Keratinocyte (primary cell): ENCODE data around the gene SHC3. TPM values are rescaled to one million over a fixed set of nuclear protein-coding genes. Genes with fewer than 3 reads are reported as not detected.

Experiments used
- DNase-seq: peaks from one replicate; pipeline ENCODE4 v3.0.0-alpha.2; 2011; ENCODE audit warnings: low read depth, missing footprints, low spot score
- FAIRE-seq: peaks from 2 replicates; lab custom pipeline; 2011; peaks lifted over from hg19 to GRCh38; lab: Jason Lieb, UNC
- H2AFZ ChIP-seq: 2 replicates; pipeline ENCODE4 v1.6.0; 2012; ENCODE audit warnings: low read length, control low read depth, inconsistent platforms; ENCODE audit not compliant: control insufficient read depth
- H3K27ac ChIP-seq: 2 replicates; pipeline ENCODE4 v1.5.1; 2011; ENCODE audit warnings: low read length; ENCODE audit not compliant: control insufficient read depth, insufficient read depth
- H3K27me3 ChIP-seq: 3 replicates; pipeline ENCODE4 v1.6.0; 2011; ENCODE audit warnings: low read length; ENCODE audit not compliant: control insufficient read depth, insufficient read depth; ENCODE audit errors: extremely low read depth
- H3K36me3 ChIP-seq, 2 experiments: 2 replicates in 1 of 2; 3 replicates in 1 of 2; pipeline ENCODE4 v1.5.1; 2011; ENCODE audit warnings: low read length in 2 of 2, mild to moderate bottlenecking in 1 of 2; ENCODE audit not compliant: control insufficient read depth in 2 of 2, insufficient read depth in 2 of 2; ENCODE audit errors: extremely low read depth in 1 of 2
- H3K4me1 ChIP-seq: 3 replicates; pipeline ENCODE4 v1.5.1; 2011; ENCODE audit warnings: low read length; ENCODE audit not compliant: control insufficient read depth, insufficient read depth; ENCODE audit errors: extremely low read depth
- H3K4me2 ChIP-seq: 3 replicates; pipeline ENCODE4 v1.6.0; 2011; ENCODE audit warnings: low read depth, low read length; ENCODE audit not compliant: control insufficient read depth, insufficient read depth; ENCODE audit errors: extremely low read depth
- H3K4me3 ChIP-seq, 3 experiments: fragments of 200-600 bp in 1 of 3; sonication (generic) in 1 of 3; 2 replicates in 2 of 3; 3 replicates in 1 of 3; pipeline ENCODE4 v1.5.1; 2011 to 2016; ENCODE audit warnings: low read length in 3 of 3, mild to moderate bottlenecking in 3 of 3, control low read depth in 2 of 3, inconsistent platforms in 1 of 3, low read depth in 1 of 3, mixed read lengths in 1 of 3, mixed run types in 1 of 3, moderate library complexity in 1 of 3; ENCODE audit not compliant: control insufficient read depth in 2 of 3, insufficient read depth in 2 of 3; ENCODE audit errors: extremely low read depth in 1 of 3
- H3K79me2 ChIP-seq: 2 replicates; pipeline ENCODE4 v1.6.0; 2012; ENCODE audit warnings: low read length; ENCODE audit not compliant: control insufficient read depth, insufficient read depth
- H3K9ac ChIP-seq: 3 replicates; pipeline ENCODE4 v1.6.0; 2011; ENCODE audit warnings: low read length; ENCODE audit not compliant: control insufficient read depth, insufficient read depth; ENCODE audit errors: extremely low read depth
- H3K9me1 ChIP-seq: 3 replicates; pipeline ENCODE4 v1.6.0; 2011; ENCODE audit warnings: low read length; ENCODE audit not compliant: control insufficient read depth, insufficient read depth; ENCODE audit errors: extremely low read depth
- H3K9me3 ChIP-seq: 2 replicates; pipeline ENCODE4 v1.5.1; 2012; ENCODE audit warnings: low read depth, low read length; ENCODE audit not compliant: control insufficient read depth
- H4K20me1 ChIP-seq: 3 replicates; pipeline ENCODE4 v1.6.0; 2011; ENCODE audit warnings: low read length; ENCODE audit not compliant: control insufficient read depth, insufficient read depth; ENCODE audit errors: extremely low read depth
- EZH2 ChIP-seq: IDR thresholded peaks from one replicate; pipeline ENCODE4 v1.6.1; 2012; ENCODE audit warnings: inconsistent platforms, mild to moderate bottlenecking, low read length, moderate library complexity
- dilution Hi-C: fragments of 300-500 bp; cut with MboI; formaldehyde crosslinking; loops from one replicate; pipeline ENCODE4 v1.7.0; 2020; ENCODE audit warnings: low sequenced_read_pairs; ENCODE audit not compliant: extremely low pct_ligation_motif_present
- polyA plus RNA-seq, 5 experiments: library from polyadenylated mRNA; depleted of rRNA in 3 of 5; stranded (reverse) in 3 of 5; stranded (forward) in 1 of 5; unstranded in 1 of 5; fragments of >200 nt; gene quantifications; 1 replicate in 1 of 5; 2 replicates in 3 of 5; 3 replicates in 1 of 5; pipeline versions ENCODE4 v1.2.1 to v1.2.3, GENCODE V29; 2011 to 2012; ENCODE audit warnings: missing spikeins in 2 of 5, low read depth in 1 of 5, low replicate concordance in 1 of 5
- TF ChIP-seq, protein P1 (sequence below), 3 experiments: IDR thresholded peaks in 1 of 3; conservative IDR thresholded peaks in 1 of 3; optimal IDR thresholded peaks in 1 of 3; 2 replicates in 2 of 3; 3 replicates in 1 of 3; pipeline versions ENCODE3 to v1.5.1; 2011; ENCODE audit warnings: low read length in 3 of 3, mild to moderate bottlenecking in 3 of 3, moderate library complexity in 2 of 3, control low read depth in 1 of 3, inconsistent platforms in 1 of 3; ENCODE audit not compliant: insufficient read depth in 2 of 3; ENCODE audit errors: extremely low read depth in 1 of 3

SHC3 gene
- polyA plus RNA-seq, 1 donor (not counting 4 experiments of a cell fraction or from before 2014, with no cell fraction given), result 0.03 TPM

DNA sequence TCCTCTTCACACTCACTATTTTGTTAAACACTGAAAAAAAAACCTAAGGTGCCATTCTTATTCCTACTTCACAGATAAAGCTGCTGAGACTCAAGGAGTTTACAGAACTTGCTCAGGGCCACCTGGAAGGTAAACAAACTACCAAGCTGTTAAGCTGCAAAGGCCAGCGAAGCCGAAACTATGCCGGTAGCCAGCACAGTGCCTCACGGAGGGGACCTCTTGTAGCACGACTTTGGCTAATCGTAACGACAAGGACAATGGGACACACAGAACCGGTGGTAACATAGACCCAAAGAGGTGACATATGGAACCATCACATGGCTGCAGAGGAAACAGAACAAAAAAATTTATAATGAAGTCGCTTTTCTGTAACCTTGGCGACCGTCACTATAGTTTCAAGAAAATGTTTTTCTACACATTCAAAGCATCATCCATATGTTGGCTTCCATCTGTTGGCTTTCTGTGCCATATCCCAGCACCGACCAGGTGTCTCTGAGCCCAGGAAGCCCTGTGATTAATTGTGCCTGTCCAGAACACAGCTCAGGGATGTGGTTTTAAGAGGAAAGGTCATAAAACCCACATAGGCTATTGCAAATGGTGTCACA is 127.1 kb downstream of the SHC3 start:
- Histone ChIP-seq H3K36me3 (no peaks in the 10 kb centered on the region), H3K9me1 (no peaks in the 10 kb centered on the region), H3K9me3 (no peaks in the 10 kb centered on the region), H3K4me3 (no peak overlapping the region), H4K20me1 (no peaks in the 10 kb centered on the region), H3K4me1 (no peaks in the 10 kb centered on the region), H3K27ac (no peak overlapping the region), H3K79me2 (no peaks in the 10 kb centered on the region), H3K9ac (no peak overlapping the region), H2AFZ (no peak overlapping the region), H3K27me3 (no peaks in the 10 kb centered on the region), H3K4me2 (no peak overlapping the region)
- DNase-seq, result no peak
- TF ChIP-seq, protein P1, sequence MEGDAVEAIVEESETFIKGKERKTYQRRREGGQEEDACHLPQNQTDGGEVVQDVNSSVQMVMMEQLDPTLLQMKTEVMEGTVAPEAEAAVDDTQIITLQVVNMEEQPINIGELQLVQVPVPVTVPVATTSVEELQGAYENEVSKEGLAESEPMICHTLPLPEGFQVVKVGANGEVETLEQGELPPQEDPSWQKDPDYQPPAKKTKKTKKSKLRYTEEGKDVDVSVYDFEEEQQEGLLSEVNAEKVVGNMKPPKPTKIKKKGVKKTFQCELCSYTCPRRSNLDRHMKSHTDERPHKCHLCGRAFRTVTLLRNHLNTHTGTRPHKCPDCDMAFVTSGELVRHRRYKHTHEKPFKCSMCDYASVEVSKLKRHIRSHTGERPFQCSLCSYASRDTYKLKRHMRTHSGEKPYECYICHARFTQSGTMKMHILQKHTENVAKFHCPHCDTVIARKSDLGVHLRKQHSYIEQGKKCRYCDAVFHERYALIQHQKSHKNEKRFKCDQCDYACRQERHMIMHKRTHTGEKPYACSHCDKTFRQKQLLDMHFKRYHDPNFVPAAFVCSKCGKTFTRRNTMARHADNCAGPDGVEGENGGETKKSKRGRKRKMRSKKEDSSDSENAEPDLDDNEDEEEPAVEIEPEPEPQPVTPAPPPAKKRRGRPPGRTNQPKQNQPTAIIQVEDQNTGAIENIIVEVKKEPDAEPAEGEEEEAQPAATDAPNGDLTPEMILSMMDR (optimal IDR thresholded peaks at IDR 0.05 in 1 of 3, IDR thresholded peaks at IDR 0.05 in 1 of 3, conservative IDR thresholded peaks at IDR 0.05 in 1 of 3; ENCODE audit: extremely low read depth in 1 of 3, insufficient read depth in 2 of 3, low read length in 3 of 3), result no peak
- no peak for TF ChIP-seq EZH2
- no peak for FAIRE-seq
- dilution Hi-C loops, result no loop called here

DNA sequence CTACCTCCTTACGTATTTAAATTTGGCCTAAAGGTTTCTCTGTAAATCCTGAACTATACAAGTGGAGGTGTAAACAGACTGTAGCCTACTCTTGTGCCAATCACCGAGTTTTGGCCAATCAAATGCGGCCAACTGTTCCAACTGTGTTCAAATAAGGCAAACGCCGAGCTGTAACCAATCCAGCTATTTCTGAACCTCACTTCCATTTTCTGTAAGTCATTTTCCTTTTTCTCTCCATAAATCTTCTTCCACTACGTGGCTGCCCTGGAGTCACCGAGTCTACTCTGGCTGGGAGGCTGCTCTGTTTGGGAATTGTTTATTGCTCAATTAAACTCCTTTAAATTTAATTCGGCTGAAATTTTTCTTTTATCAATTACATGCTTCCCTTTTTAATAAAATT is 129.0 kb downstream of the SHC3 start:
- no peak for FAIRE-seq
- no peaks in the 10 kb centered on the region for H3K36me3 ChIP-seq
- H3K9ac ChIP-seq, result no peak overlapping the region
- H2AFZ ChIP-seq, result no peak overlapping the region
- no peaks in the 10 kb centered on the region for H3K9me3 ChIP-seq
- DNase-seq, result no peak
- H3K4me3 ChIP-seq, result no peak overlapping the region
- no peak for TF ChIP-seq EZH2
- TF ChIP-seq, protein P1 (optimal IDR thresholded peaks at IDR 0.05 in 1 of 3, IDR thresholded peaks at IDR 0.05 in 1 of 3, conservative IDR thresholded peaks at IDR 0.05 in 1 of 3; ENCODE audit: extremely low read depth in 1 of 3, insufficient read depth in 2 of 3, low read length in 3 of 3), result no peak
- H3K9me1 ChIP-seq, result no peaks in the 10 kb centered on the region
- no peaks in the 10 kb centered on the region for H3K79me2 ChIP-seq
- no peaks in the 10 kb centered on the region for H3K27me3 ChIP-seq
- H3K4me1 ChIP-seq, result no peaks in the 10 kb centered on the region
- no peak overlapping the region for H3K27ac ChIP-seq
- H4K20me1 ChIP-seq, result no peaks in the 10 kb centered on the region
- H3K4me2 ChIP-seq, result no peak overlapping the region
- dilution Hi-C loops, result no loop called here
